Transverse colon (tissue), 4 donors: ENCODE measurements around the gene PROSER2. TPM values are rescaled to one million over a fixed set of nuclear protein-coding genes. Genes with fewer than 3 reads are reported as not detected.

ENCODE experiments used
- DNase-seq: peaks from one replicate; pipeline ENCODE4 v3.0.0-alpha.2; 2019
- H3K27ac ChIP-seq, 4 donors: fragments of 200-600 bp; sonication (generic); 2 replicates each; pipeline ENCODE4 v1.5.1; 2016 to 2018; ENCODE audit warnings: inconsistent platforms in 4 of 4
- H3K27me3 ChIP-seq: fragments of 200-600 bp; sonication (generic); 2 replicates; pipeline ENCODE4 v1.5.1; 2017; ENCODE audit warnings: inconsistent platforms
- H3K36me3 ChIP-seq, 4 donors: fragments of 200-600 bp; sonication (generic); 2 replicates each; pipeline ENCODE4 v1.5.1; 2017 to 2019; ENCODE audit warnings: inconsistent platforms in 4 of 4
- H3K4me1 ChIP-seq, 4 donors: fragments of 200-600 bp; sonication (generic); 2 replicates each; pipeline ENCODE4 v1.5.1; 2017 to 2020; ENCODE audit warnings: inconsistent platforms in 4 of 4
- H3K4me3 ChIP-seq, 4 donors: fragments of 200-600 bp; sonication (generic); 1 replicate in 1 of 4; 2 replicates in 3 of 4; pipeline versions ENCODE4 v1.5.1 to v1.6.1; 2017 to 2019; ENCODE audit warnings: inconsistent platforms in 4 of 4
- H3K9me3 ChIP-seq, 2 donors: fragments of 200-600 bp; sonication (generic); 2 replicates each; pipeline ENCODE4 v1.5.1; 2017 to 2019; ENCODE audit warnings: inconsistent platforms in 2 of 2
- EP300 ChIP-seq: sonication (generic); formaldehyde crosslinking; IDR thresholded peaks from one replicate; pipeline ENCODE4 v1.6.1; 2017; ENCODE audit warnings: antibody characterized with exemption, low read depth
- POLR2A ChIP-seq: fragments of 450-650 bp; IDR thresholded peaks from one replicate; pipeline ENCODE4 v1.6.1; 2016; ENCODE audit warnings: antibody characterized with exemption, mild to moderate bottlenecking, moderate library complexity
- POLR2AphosphoS5 ChIP-seq, 3 donors: sonication (generic); formaldehyde crosslinking; IDR thresholded peaks; one replicate each; pipeline ENCODE4 v1.6.1; 2016; ENCODE audit warnings: antibody characterized with exemption in 3 of 3
- WGBS, 2 donors: methylation state at CpG; one replicate each; pipeline ENCODE4 v1.1.5; 2018; ENCODE audit warnings: low coverage in 1 of 2; 5-methylcytosine and 5-hydroxymethylcytosine counted together
- in situ Hi-C, 4 donors: fragments of 200-750 bp; cut with MboI; loops; one replicate each; pipeline versions ENCODE4 v1.15.0 to v1.15.1; 2017; ENCODE audit warnings: low sequenced_read_pairs in 3 of 4, low pct_ligation_motif_present in 1 of 4, low pct_unique_long_range_greater_than_20kb in 1 of 4
- intact Hi-C: fragments of 100-400 bp; cut with DNase I; formaldehyde crosslinking; loops from one replicate; pipeline ENCODE4 v1.15.1; 2023; ENCODE audit warnings: low total_unique reads
- total RNA-seq, 4 donors: library from RNA; depleted of rRNA; stranded (reverse); fragments of >200 nt; gene quantifications; one replicate each; pipeline ENCODE4 v1.1.0, GENCODE V29; 2016
- TF ChIP-seq, protein P1 (sequence below), 5 experiments: fragments of 200-600 bp in 3 of 5; fragments of 450-650 bp in 2 of 5; sonication (generic) in 3 of 5; IDR thresholded peaks; 1 replicate in 2 of 5; 2 replicates in 3 of 5; pipeline ENCODE4 v1.5.1; 2016 to 2017; ENCODE audit warnings: antibody characterized with exemption in 5 of 5, inconsistent platforms in 3 of 5, mild to moderate bottlenecking in 2 of 5, moderate library complexity in 1 of 5

The PROSER2 gene
- total RNA-seq, 4 donors from 2014 or later = 4.2 to 29.2 (median 6.9) TPM

- intact Hi-C loops (no loop called here), in situ Hi-C loops (loop anchor here in 2 of 4 donors (5.0 to 25.0 kb wide), 2 partner anchors 199 kb away; no protein-coding TSS in a partner anchor)
- TF ChIP-seq, protein P1, sequence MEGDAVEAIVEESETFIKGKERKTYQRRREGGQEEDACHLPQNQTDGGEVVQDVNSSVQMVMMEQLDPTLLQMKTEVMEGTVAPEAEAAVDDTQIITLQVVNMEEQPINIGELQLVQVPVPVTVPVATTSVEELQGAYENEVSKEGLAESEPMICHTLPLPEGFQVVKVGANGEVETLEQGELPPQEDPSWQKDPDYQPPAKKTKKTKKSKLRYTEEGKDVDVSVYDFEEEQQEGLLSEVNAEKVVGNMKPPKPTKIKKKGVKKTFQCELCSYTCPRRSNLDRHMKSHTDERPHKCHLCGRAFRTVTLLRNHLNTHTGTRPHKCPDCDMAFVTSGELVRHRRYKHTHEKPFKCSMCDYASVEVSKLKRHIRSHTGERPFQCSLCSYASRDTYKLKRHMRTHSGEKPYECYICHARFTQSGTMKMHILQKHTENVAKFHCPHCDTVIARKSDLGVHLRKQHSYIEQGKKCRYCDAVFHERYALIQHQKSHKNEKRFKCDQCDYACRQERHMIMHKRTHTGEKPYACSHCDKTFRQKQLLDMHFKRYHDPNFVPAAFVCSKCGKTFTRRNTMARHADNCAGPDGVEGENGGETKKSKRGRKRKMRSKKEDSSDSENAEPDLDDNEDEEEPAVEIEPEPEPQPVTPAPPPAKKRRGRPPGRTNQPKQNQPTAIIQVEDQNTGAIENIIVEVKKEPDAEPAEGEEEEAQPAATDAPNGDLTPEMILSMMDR (IDR thresholded peaks at IDR 0.05) = no peak
- no peak for TF ChIP-seq POLR2AphosphoS5 (IDR thresholded peaks at IDR 0.05)
- TF ChIP-seq POLR2A = no peak
- TF ChIP-seq EP300 = no peak
Observed at GRCh38 chr10:11787846-11788245, 35.3 kb upstream of the PROSER2 start.

GRCh38 chr10:11789306-11789705 is 33.9 kb upstream of the PROSER2 start:
- no peaks in the 10 kb centered on the region for H3K4me1 ChIP-seq
- H3K4me3 ChIP-seq = no peak overlapping the region
- H3K36me3 ChIP-seq = no peaks in the 10 kb centered on the region
- no peak overlapping the region for H3K27ac ChIP-seq
- TF ChIP-seq POLR2AphosphoS5 (IDR thresholded peaks at IDR 0.05) = no peak
- no peak for TF ChIP-seq EP300
- no peak for TF ChIP-seq POLR2A
- TF ChIP-seq, protein P1 (IDR thresholded peaks at IDR 0.05) = no peak
- no peaks in the 10 kb centered on the region for H3K9me3 ChIP-seq
- no peak for DNase-seq
- in situ Hi-C loops = loop anchor here in 2 of 4 donors (5.0 to 25.0 kb wide), 2 partner anchors 198 kb away; no protein-coding TSS in a partner anchor
- intact Hi-C loops = no loop called here
- H3K27me3 ChIP-seq = no peaks in the 10 kb centered on the region
- WGBS, 2 donors = 52 to 83% methylated on average over 1 to 2 of the region's 2 CpGs

More at GRCh38 chr10:11787846-11788245, 35.3 kb upstream of the PROSER2 start:
- 72% methylated on average over 10 of the region's 10 CpGs; no CpG with 5 or more reads in 1 of the 2 donors for WGBS, 2 donors
- no peak for DNase-seq
- H3K4me1 ChIP-seq = no peaks in the 10 kb centered on the region
- H3K4me3 ChIP-seq = no peak overlapping the region
- H3K27ac ChIP-seq = no peak overlapping the region
- H3K27me3 ChIP-seq = no peaks in the 10 kb centered on the region
- H3K9me3 ChIP-seq = no peaks in the 10 kb centered on the region
- no peaks in the 10 kb centered on the region for H3K36me3 ChIP-seq

DNA sequence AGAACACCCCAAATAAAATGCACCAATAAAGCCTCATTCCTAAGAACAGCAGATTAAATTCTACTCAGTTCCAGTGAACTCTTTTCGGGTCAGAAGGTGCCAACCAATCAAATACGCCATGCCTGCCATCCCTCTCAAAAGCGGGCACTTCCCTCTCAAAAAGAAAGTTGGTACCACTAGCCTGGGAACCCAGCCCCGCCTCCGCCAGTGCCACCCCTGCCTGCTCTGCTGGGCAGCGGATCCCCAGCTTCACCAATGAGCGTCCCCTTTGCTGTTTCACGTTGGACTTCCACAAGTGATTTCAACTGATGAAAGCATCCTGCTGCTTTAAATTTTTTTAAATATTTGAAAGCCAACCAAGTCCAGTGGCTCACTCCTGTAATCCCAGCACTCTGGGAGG is 33.2 kb upstream of the PROSER2 start:
- Histone ChIP-seq H3K4me1 (no peaks in the 10 kb centered on the region), H3K27me3 (no peaks in the 10 kb centered on the region), H3K27ac (no peak overlapping the region), H3K36me3 (no peaks in the 10 kb centered on the region), H3K4me3 (no peak overlapping the region), H3K9me3 (no peaks in the 10 kb centered on the region)
- intact Hi-C loops = no loop called here
- 84 to 90% methylated on average over 3 to 8 of the region's 8 CpGs for WGBS, 2 donors
- TF ChIP-seq EP300 (no peak), POLR2A (no peak), POLR2AphosphoS5 (IDR thresholded peaks at IDR 0.05) (no peak)
- TF ChIP-seq, protein P1 (IDR thresholded peaks at IDR 0.05) = no peak
- no peak for DNase-seq
- in situ Hi-C loops = loop anchor here in 3 of 4 donors (5.0 to 25.0 kb wide), 3 partner anchors 195 to 197 kb away; no protein-coding TSS in a partner anchor

- H3K27me3 ChIP-seq = no peaks in the 10 kb centered on the region
- H3K9me3 ChIP-seq = no peaks in the 10 kb centered on the region
- in situ Hi-C loops = loop anchor here in 2 of 4 donors (10.0 to 25.0 kb wide), 2 partner anchors 191 to 193 kb away; no protein-coding TSS in a partner anchor
- H3K27ac ChIP-seq = no peak overlapping the region
- TF ChIP-seq, protein P1 (IDR thresholded peaks at IDR 0.05) = no peak
- TF ChIP-seq POLR2AphosphoS5 (IDR thresholded peaks at IDR 0.05) (no peak), EP300 (no peak), POLR2A (no peak)
- DNase-seq = no peak
- H3K4me1 ChIP-seq = no peaks in the 10 kb centered on the region
- intact Hi-C loops = no loop called here
- 90 to 91% methylated on average over 8 to 12 of the region's 12 CpGs for WGBS, 2 donors
- H3K4me3 ChIP-seq = no peak overlapping the region
- H3K36me3 ChIP-seq = no peaks in the 10 kb centered on the region
Observed at GRCh38 chr10:11793762-11794479, 29.2 kb upstream of the PROSER2 start.
